Heart left ventricle (tissue), 16 donors: Measurements from ENCODE around the gene NID2. TPM values are rescaled to one million over a fixed set of nuclear protein-coding genes. Genes with fewer than 3 reads are reported as not detected.

Experiments used
- ATAC-seq, 4 donors: fragments of 200-7000 bp; cut with Tn5 transposase; one replicate each; pipeline ENCODE4 v1.9.1; 2020 to 2022; ENCODE audit warnings: moderate library complexity in 4 of 4, mild to moderate bottlenecking in 3 of 4, moderate number of reproducible peaks in 1 of 4
- DNase-seq, 5 donors: peaks; one replicate each; pipeline ENCODE4 v3.0.0-alpha.2; 2020
- H3K27ac ChIP-seq, 12 donors: fragments of 200-600 bp; sonication (generic) in 4 of 12; one replicate each; pipeline versions ENCODE4 v1.5.0 to v1.8.0; 2016 to 2022; ENCODE audit warnings: mild to moderate bottlenecking in 2 of 12
- H3K27me3 ChIP-seq, 9 donors: fragments of 200-600 bp; sonication (generic) in 2 of 9; one replicate each; pipeline versions ENCODE4 v1.5.1 to v1.8.0; 2016 to 2022; ENCODE audit warnings: mild to moderate bottlenecking in 3 of 9
- H3K36me3 ChIP-seq, 9 donors: fragments of 200-600 bp; sonication (generic) in 2 of 9; one replicate each; pipeline versions ENCODE4 v1.5.0 to v1.8.0; 2018 to 2022; ENCODE audit warnings: mild to moderate bottlenecking in 2 of 9
- H3K4me1 ChIP-seq, 12 donors: fragments of 200-600 bp; sonication (generic) in 4 of 12; one replicate each; pipeline versions ENCODE4 v1.5.0 to v1.8.0; 2016 to 2022; ENCODE audit warnings: mild to moderate bottlenecking in 3 of 12
- H3K4me3 ChIP-seq, 12 donors: fragments of 200-600 bp; sonication (generic) in 4 of 12; one replicate each; pipeline versions ENCODE4 v1.5.0 to v1.8.0; 2017 to 2022; ENCODE audit warnings: mild to moderate bottlenecking in 9 of 12, moderate library complexity in 4 of 12
- H3K9me3 ChIP-seq, 12 donors: fragments of 200-600 bp; sonication (generic) in 4 of 12; one replicate each; pipeline versions ENCODE4 v1.5.0 to v1.8.0; 2016 to 2022; ENCODE audit warnings: mild to moderate bottlenecking in 1 of 12
- POLR2A ChIP-seq, 2 donors: fragments of 450-650 bp; IDR thresholded peaks; one replicate each; pipeline ENCODE4 v1.6.1; 2017; ENCODE audit warnings: antibody characterized with exemption in 2 of 2, mild to moderate bottlenecking in 2 of 2, moderate library complexity in 2 of 2
- WGBS, 4 donors: extraction: QIAGEN DNeasy Blood & Tissue Kit in 2 of 4; methylation state at CpG; one replicate each; pipeline versions ENCODE4 v1.1.5 to v1.1.7; 2013 to 2018; 5-methylcytosine and 5-hydroxymethylcytosine counted together
- intact Hi-C, 10 donors: fragments of 100-400 bp; cut with DNase I; formaldehyde crosslinking; loops; one replicate each; pipeline versions ENCODE4 v1.11.1 to v1.14.2; 2022
- polyA plus RNA-seq, 2 donors: library from polyadenylated mRNA; stranded (reverse); fragments of 200-250 nt; gene quantifications; one replicate each; pipeline ENCODE4 v1.2.3, GENCODE V29; 2013
- total RNA-seq, 9 donors: library from RNA; depleted of rRNA in 2 of 9; stranded (reverse); fragments of >200 nt in 2 of 9; fragmentation: NEBNext Ultra II Directional in 3 of 9; extraction: Animal tissue kit (Norgen Biotek cat#: 25700) in 3 of 9; gene quantifications; one replicate each; pipeline versions ENCODE4 v1.1.0 to v1.2.4, GENCODE V29; 2016 to 2023
- TF ChIP-seq, protein P1 (sequence below), 12 donors: fragments of 200-600 bp; sonication (generic) in 4 of 12; IDR thresholded peaks; one replicate each; pipeline versions ENCODE4 v1.5.0 to v1.8.0; 2018 to 2022; ENCODE audit warnings: antibody characterized with exemption in 12 of 12, mild to moderate bottlenecking in 5 of 12
- donor health status: ischemic (EF 13 %, LVEDD 7.1; RV severe dilation, severe dysfunction).
- donor health status: healthy with polysubstance abuse.
- donor health status: DM: no; HTN: yes; CAD: no.
- donor health status: DM: no; HTN: no; CAD: no.
- donor health status: ischemic (EF 25% LVEDD 6.9; RV normal size, moderate dysfunction).
- donor health status: ischemic (EF 25% LVEDD 5.7; RV mildly dilated, moderate dysfunction).
- donor health status: healthy.
- donor health status: DM: yes; HTN: yes; CAD: no.
- donor health status: ischemic (EF 35%, LVEDD 5.7; RV mildly dilated, moderate dysfunction).
- donor health status: nonischemic (EF 11% LVEDD 7.7; RV severe dilation, severe dysfunction).
- donor health status: DM: yes; HTN: yes; CAD: no.
- donor health status: PGD.
- donor health status: ischemic (EF 29% LVEDD 5.4; RV normal size, mild dysfunction).
- donor health status: nonischemic (EF 23%, LVEDD 6.1; RV moderate dilation, normal function).

The NID2 gene
- total and polyA plus RNA-seq, 11 donors, result 17.3 to 77.4 (median 40.6) TPM

GRCh38 chr14:52086711-52087110 lies 17.9 kb upstream of the NID2 start:
- TF ChIP-seq POLR2A (IDR thresholded peaks at IDR 0.05), result no peak
- TF ChIP-seq, protein P1, sequence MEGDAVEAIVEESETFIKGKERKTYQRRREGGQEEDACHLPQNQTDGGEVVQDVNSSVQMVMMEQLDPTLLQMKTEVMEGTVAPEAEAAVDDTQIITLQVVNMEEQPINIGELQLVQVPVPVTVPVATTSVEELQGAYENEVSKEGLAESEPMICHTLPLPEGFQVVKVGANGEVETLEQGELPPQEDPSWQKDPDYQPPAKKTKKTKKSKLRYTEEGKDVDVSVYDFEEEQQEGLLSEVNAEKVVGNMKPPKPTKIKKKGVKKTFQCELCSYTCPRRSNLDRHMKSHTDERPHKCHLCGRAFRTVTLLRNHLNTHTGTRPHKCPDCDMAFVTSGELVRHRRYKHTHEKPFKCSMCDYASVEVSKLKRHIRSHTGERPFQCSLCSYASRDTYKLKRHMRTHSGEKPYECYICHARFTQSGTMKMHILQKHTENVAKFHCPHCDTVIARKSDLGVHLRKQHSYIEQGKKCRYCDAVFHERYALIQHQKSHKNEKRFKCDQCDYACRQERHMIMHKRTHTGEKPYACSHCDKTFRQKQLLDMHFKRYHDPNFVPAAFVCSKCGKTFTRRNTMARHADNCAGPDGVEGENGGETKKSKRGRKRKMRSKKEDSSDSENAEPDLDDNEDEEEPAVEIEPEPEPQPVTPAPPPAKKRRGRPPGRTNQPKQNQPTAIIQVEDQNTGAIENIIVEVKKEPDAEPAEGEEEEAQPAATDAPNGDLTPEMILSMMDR (IDR thresholded peaks at IDR 0.05), result no peak
- H3K27me3 ChIP-seq, result no peaks in the 10 kb centered on the region
- intact Hi-C loops, result loop anchor here in 1 of 10 donors (5.0 kb wide), 1 partner anchor 41 kb away; no protein-coding TSS in a partner anchor
- DNase-seq (no peak), ATAC-seq (no peak)
- peaks cover 0 to 14% (median 6%) of the 10 kb centered on the region in 12 donors for H3K9me3 ChIP-seq
- peaks cover 0 to 21% (median 5%) of the 10 kb centered on the region in 12 donors for H3K4me1 ChIP-seq
- H3K36me3 ChIP-seq, result no peaks in the 10 kb centered on the region
- 63 to 73% (median 72%) methylated on average over 4 of the region's 4 CpGs for WGBS, 4 donors
- H3K27ac ChIP-seq, result no peak overlapping the region
- H3K4me3 ChIP-seq, result no peak overlapping the region

DNA sequence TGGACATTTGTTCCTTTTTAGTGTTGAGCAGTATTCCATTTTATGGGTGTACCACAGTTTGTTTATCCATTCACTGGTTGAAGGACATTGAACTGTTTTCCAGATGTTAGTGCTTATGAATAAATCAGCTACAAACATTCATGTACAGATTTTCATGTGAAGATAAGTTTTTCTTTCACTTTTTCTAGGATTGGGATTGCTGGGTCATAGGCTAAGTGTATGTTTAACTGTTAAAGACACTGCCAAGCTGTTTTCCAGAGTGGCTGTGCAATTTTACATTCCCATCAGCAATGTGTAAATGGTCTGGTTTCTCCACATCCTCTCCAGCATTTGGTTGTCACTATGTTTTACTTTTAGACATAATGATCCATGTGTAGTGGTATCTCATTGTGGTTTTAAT lies 14.0 kb upstream of the NID2 start:
- H3K27me3 ChIP-seq, result no peaks in the 10 kb centered on the region
- H3K9me3 ChIP-seq, result peaks cover 0 to 14% (median 6%) of the 10 kb centered on the region in 12 donors
- intact Hi-C loops, result loop anchor here in 1 of 10 donors (5.0 kb wide), 1 partner anchor 34 kb away; no protein-coding TSS in a partner anchor
- H3K4me1 ChIP-seq, result peaks cover 0 to 24% (median 7%) of the 10 kb centered on the region in 12 donors
- no peak for TF ChIP-seq POLR2A (IDR thresholded peaks at IDR 0.05)
- TF ChIP-seq, protein P1 (IDR thresholded peaks at IDR 0.05), result no peak
- DNase-seq (no peak), ATAC-seq (no peak)
- H3K36me3 ChIP-seq, result no peaks in the 10 kb centered on the region
- H3K27ac ChIP-seq, result no peak overlapping the region
- no peak overlapping the region for H3K4me3 ChIP-seq

DNA sequence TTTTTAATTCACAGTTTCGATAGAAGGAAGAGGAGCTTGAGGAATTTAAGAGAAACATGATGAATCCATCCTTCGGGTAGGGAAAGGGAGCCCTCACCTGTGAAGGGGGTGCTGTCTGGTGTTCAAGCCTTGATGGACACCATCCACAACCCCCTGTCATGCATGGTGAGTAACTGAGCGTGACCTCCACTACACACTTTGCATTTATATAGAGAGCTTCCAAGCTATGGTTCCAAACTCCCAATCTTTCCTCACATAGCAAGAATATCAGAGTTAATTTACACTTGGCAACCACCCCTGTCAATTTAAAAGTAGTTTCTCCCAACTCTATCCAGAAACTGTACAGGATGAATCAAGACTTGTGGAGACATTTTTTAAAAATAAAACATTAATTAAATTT lies 13.1 kb upstream of the NID2 start:
- H3K36me3 ChIP-seq, result no peaks in the 10 kb centered on the region
- peaks cover 0 to 31% (median 11%) of the 10 kb centered on the region in 12 donors for H3K4me1 ChIP-seq
- no peak overlapping the region for H3K27ac ChIP-seq
- H3K4me3 ChIP-seq, result no peak overlapping the region
- no peak for DNase-seq
- 93 to 100% (median 97%) methylated on average over 3 of the region's 3 CpGs for WGBS, 4 donors
- no peaks in the 10 kb centered on the region for H3K27me3 ChIP-seq
- ATAC-seq, result no peak
- no peak for TF ChIP-seq POLR2A (IDR thresholded peaks at IDR 0.05)
- TF ChIP-seq, protein P1 (IDR thresholded peaks at IDR 0.05), result no peak
- intact Hi-C loops, result loop anchor here in 1 of 10 donors (5.0 kb wide), 1 partner anchor 35 kb away; no protein-coding TSS in a partner anchor
- peaks cover 0 to 14% (median 6%) of the 10 kb centered on the region in 12 donors for H3K9me3 ChIP-seq

- ATAC-seq (peak in 3 of 4 donors; percentile 55 to 68 (median 67)), DNase-seq (no peak)
- TF ChIP-seq, protein P1 (IDR thresholded peaks at IDR 0.05), result no peak
- no peak for TF ChIP-seq POLR2A (IDR thresholded peaks at IDR 0.05)
- WGBS, 4 donors, result 72 to 82% (median 76%) methylated on average over 4 of the region's 4 CpGs
- H3K27ac ChIP-seq, result peak overlapping the region in 4 of 12 donors; percentile 12 to 35 (median 17)
- no peaks in the 10 kb centered on the region for H3K36me3 ChIP-seq
- H3K27me3 ChIP-seq, result no peaks in the 10 kb centered on the region
- H3K4me3 ChIP-seq, result no peak overlapping the region
- H3K9me3 ChIP-seq, result peaks cover 0 to 14% (median 6%) of the 10 kb centered on the region in 12 donors
- intact Hi-C loops, result loop anchor here in 1 of 10 donors (5.0 kb wide), 1 partner anchor 36 kb away; no protein-coding TSS in a partner anchor
- H3K4me1 ChIP-seq, result peaks cover 0 to 38% (median 20%) of the 10 kb centered on the region in 12 donors
These were observed 12.2 kb upstream of the NID2 start for GRCh38 chr14:52080808-52081755.
